ENCODE results near the gene HEXB.
"Not testable (repeated sequence)": the region's sequence is repeated elsewhere in the genome, so short reads cannot be mapped to it uniquely, and the experiment has no call there.

Gene HEXB

GRCh38 chr5:74660140-74660539, 24.9 kb upstream of the HEXB start:
- DNase-seq, result no peak

GRCh38 chr5:74660873-74661272, 24.2 kb upstream of the HEXB start:
- no peak for DNase-seq

GRCh38 chr5:74664551-74664950, 20.5 kb upstream of the HEXB start:
- no peak for DNase-seq

GRCh38 chr5:74665273-74665672, 19.8 kb upstream of the HEXB start:
- DNase-seq, result no peak

- no peak for DNase-seq
Observed at GRCh38 chr5:74665816-74666215, 19.2 kb upstream of the HEXB start.

- DNase-seq, result no peak
Observed at GRCh38 chr5:74667396-74667795, 17.6 kb upstream of the HEXB start.

GRCh38 chr5:74669821-74670220, 15.2 kb upstream of the HEXB start:
- no peak for DNase-seq

GRCh38 chr5:74670396-74671038, 14.5 kb upstream of the HEXB start:
- no peak for DNase-seq

GRCh38 chr5:74672215-74672877, 12.7 kb upstream of the HEXB start:
- DNase-seq, result no peak

GRCh38 chr5:74673011-74673790, 11.8 kb upstream of the HEXB start:
- peak; percentile 21 for DNase-seq

- not testable (repeated sequence) for DNase-seq
Observed at GRCh38 chr5:74676466-74676865, 8.6 kb upstream of the HEXB start.

- DNase-seq, result not testable (repeated sequence)
Observed at GRCh38 chr5:74678123-74678522, 6.9 kb upstream of the HEXB start.

- not testable (repeated sequence) for DNase-seq
Observed at GRCh38 chr5:74679300-74679699, 5.7 kb upstream of the HEXB start.

GRCh38 chr5:74679966-74680365, 5.1 kb upstream of the HEXB start:
- no peak for DNase-seq

GRCh38 chr5:74685979-74686631, 1.1 kb downstream of the HEXB start:
- DNase-seq, result no peak

- DNase-seq, result no peak
Observed at GRCh38 chr5:74686962-74687751, 2.1 kb downstream of the HEXB start.

- no peak for DNase-seq
Observed at GRCh38 chr5:74693191-74693590, 8.2 kb downstream of the HEXB start.

- DNase-seq, result peak; percentile 12
Observed at GRCh38 chr5:74717596-74717995, 32.6 kb downstream of the HEXB start.

- no peak for DNase-seq
Observed at GRCh38 chr5:74722271-74722670, 37.2 kb downstream of the HEXB start.

- DNase-seq, result no peak
Observed at GRCh38 chr5:74725331-74725730, 40.3 kb downstream of the HEXB start.

- no peak for DNase-seq
Observed at GRCh38 chr5:74736759-74737158, 51.7 kb downstream of the HEXB start.

- no peak for DNase-seq
Observed at GRCh38 chr5:74738406-74738805, 53.4 kb downstream of the HEXB start.

GRCh38 chr5:74748742-74749141, 63.7 kb downstream of the HEXB start:
- DNase-seq, result not testable (repeated sequence)
